Activated CD8-positive, alpha-beta T cell treated with anti-CD3 and anti-CD28 coated beads, Interleukin-2, amount 10 ng/mL, durations not matched to agents 7 days and 5 days (primary cell): ENCODE data around the gene CAPN2. TPM values are rescaled to one million over a fixed set of nuclear protein-coding genes. Genes with fewer than 3 reads are reported as not detected.

Source experiments
- ATAC-seq: fragments of 150-1000 bp; cut with Tn5 transposase; one replicate; pipeline ENCODE4 v1.10.0; 2021; ENCODE audit warnings: moderate library complexity
- CTCF ChIA-PET: fragments of 350-600 bp; sonication (Branson Sonifier 250); formaldehyde crosslinking; loops from one replicate; lab custom pipeline; 2021; ENCODE audit warnings: antibody characterized with exemption; lab: Charles Lee
- POLR2A ChIA-PET: fragments of 350-600 bp; sonication (Branson Sonifier 250); formaldehyde crosslinking; loops from one replicate; lab custom pipeline; 2021; ENCODE audit warnings: antibody characterized with exemption; lab: Charles Lee
- DNase-seq: peaks from one replicate; pipeline ENCODE4 v3.0.0-alpha.2; 2020
- H3K27ac Mint-ChIP-seq: one replicate; pipeline ENCODE4 v1.8.0; 2021; ENCODE audit warnings: mild to moderate bottlenecking, mixed read lengths
- H3K27me3 Mint-ChIP-seq: one replicate; pipeline ENCODE4 v1.8.0; 2021; ENCODE audit warnings: low read depth, mixed read lengths
- H3K36me3 Mint-ChIP-seq: one replicate; pipeline ENCODE4 v1.8.0; 2021; ENCODE audit warnings: low read depth, mixed read lengths
- H3K4me1 Mint-ChIP-seq: one replicate; pipeline ENCODE4 v1.8.0; 2021; ENCODE audit warnings: low read depth, mixed read lengths
- H3K4me3 Mint-ChIP-seq: one replicate; pipeline ENCODE4 v1.8.0; 2021; ENCODE audit warnings: mild to moderate bottlenecking, mixed read lengths
- H3K9me3 Mint-ChIP-seq: one replicate; pipeline ENCODE4 v1.8.0; 2022; ENCODE audit warnings: mixed read lengths; ENCODE audit not compliant: insufficient read depth
- total RNA-seq, 2 experiments: library from RNA; stranded (reverse); gene quantifications; one replicate each; pipeline ENCODE4 v1.2.3, GENCODE V29; 2021

CAPN2 gene
- total RNA-seq, 2 experiments from 2014 or later = 176 to 178 TPM

GRCh38 chr1:223780949-223781348 lies 68.6 kb downstream of the CAPN2 start:
- POLR2A ChIA-PET = no interaction called here
- CTCF ChIA-PET = interaction anchor here (0.5 to 2.2 kb wide), 8 partner anchors 11 to 1254 kb away, joined by 3 to 11 read pairs (median 4); no protein-coding TSS in a partner anchor
- DNase-seq = no peak
- Mint-ChIP-seq H3K4me1 (peaks cover 16% of the 10 kb centered on the region), H3K27me3 (no peaks in the 10 kb centered on the region), H3K4me3 (no peak overlapping the region), H3K27ac (peak overlapping the region; percentile 45), H3K36me3 (peaks cover 35% of the 10 kb centered on the region), H3K9me3 (no peaks in the 10 kb centered on the region)
- ATAC-seq = peak; percentile 27

- H3K4me1 Mint-ChIP-seq = peaks cover 6% of the 10 kb centered on the region
- H3K4me3 Mint-ChIP-seq = no peak overlapping the region
- ChIA-PET POLR2A (no interaction called here), CTCF (interaction anchor here (0.7 to 1.0 kb wide), 2 partner anchors 11 to 85 kb away, joined by 3 read pairs; no protein-coding TSS in a partner anchor)
- H3K27ac Mint-ChIP-seq = no peak overlapping the region
- no peak for DNase-seq
- ATAC-seq = no peak
- H3K27me3 Mint-ChIP-seq = no peaks in the 10 kb centered on the region
- peaks cover 20% of the 10 kb centered on the region for H3K36me3 Mint-ChIP-seq
- H3K9me3 Mint-ChIP-seq = no peaks in the 10 kb centered on the region
These were observed 71.3 kb downstream of the CAPN2 start for GRCh38 chr1:223783676-223784075.

DNA sequence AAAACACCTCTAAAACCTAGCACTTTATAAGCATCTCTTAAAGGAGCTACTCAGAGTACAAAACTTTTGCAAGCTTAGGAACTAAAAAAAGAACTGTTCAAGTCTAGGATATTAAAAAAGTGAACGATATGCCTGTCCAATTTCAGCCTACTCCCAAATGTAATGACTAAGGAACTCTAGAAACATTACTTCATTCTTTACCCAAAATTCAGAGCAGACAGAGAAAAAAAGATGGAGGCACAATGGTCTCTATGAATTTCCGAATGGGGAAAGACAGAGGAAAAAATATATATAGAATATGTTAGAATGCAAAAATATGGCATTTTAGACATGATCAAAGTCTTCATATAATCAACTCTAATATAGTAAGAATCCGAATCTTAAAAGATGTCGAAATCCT lies 72.2 kb downstream of the CAPN2 start:
- no peaks in the 10 kb centered on the region for H3K27me3 Mint-ChIP-seq
- ATAC-seq (no peak), DNase-seq (no peak)
- no peak overlapping the region for H3K27ac Mint-ChIP-seq
- H3K9me3 Mint-ChIP-seq = no peaks in the 10 kb centered on the region
- POLR2A ChIA-PET = no interaction called here
- H3K4me1 Mint-ChIP-seq = peaks cover 6% of the 10 kb centered on the region
- CTCF ChIA-PET = interaction anchor here (1.0 to 1.2 kb wide), 3 partner anchors 20 to 86 kb away, joined by 3 read pairs; no protein-coding TSS in a partner anchor
- no peak overlapping the region for H3K4me3 Mint-ChIP-seq
- peaks cover 15% of the 10 kb centered on the region for H3K36me3 Mint-ChIP-seq

DNA sequence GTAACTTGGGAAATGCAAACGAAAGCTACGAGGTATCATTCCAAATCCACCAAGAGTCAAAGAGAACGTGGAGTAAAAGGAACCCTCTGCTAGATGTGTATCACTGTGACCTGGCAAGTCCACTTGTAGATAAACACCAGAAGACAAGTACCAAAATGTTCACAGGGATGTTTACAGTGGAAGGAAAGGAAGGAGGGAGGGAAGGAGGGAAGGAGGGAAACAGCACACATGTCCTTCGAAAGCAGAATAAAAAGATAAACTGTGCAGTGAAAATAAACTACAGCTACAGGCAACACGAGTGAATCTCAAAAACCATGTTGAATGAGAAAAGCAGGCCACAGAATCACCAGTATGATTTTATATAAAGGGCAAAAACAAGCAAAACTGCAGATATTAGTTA lies 73.5 kb downstream of the CAPN2 start:
- DNase-seq (no peak), ATAC-seq (no peak)
- ChIA-PET CTCF (interaction anchor here (1.2 kb wide), 1 partner anchor 37 kb away, joined by 3 read pairs; no protein-coding TSS in a partner anchor), POLR2A (no interaction called here)
- no peak overlapping the region for H3K27ac Mint-ChIP-seq
- H3K9me3 Mint-ChIP-seq = no peaks in the 10 kb centered on the region
- H3K4me1 Mint-ChIP-seq = peaks cover 3% of the 10 kb centered on the region
- no peaks in the 10 kb centered on the region for H3K27me3 Mint-ChIP-seq
- no peak overlapping the region for H3K4me3 Mint-ChIP-seq
- peaks cover 14% of the 10 kb centered on the region for H3K36me3 Mint-ChIP-seq

- Mint-ChIP-seq H3K4me1 (peaks cover 3% of the 10 kb centered on the region), H3K27me3 (no peaks in the 10 kb centered on the region), H3K27ac (no peak overlapping the region), H3K36me3 (peaks cover 17% of the 10 kb centered on the region), H3K4me3 (no peak overlapping the region), H3K9me3 (no peaks in the 10 kb centered on the region)
- ChIA-PET CTCF (no interaction called here), POLR2A (no interaction called here)
- ATAC-seq (no peak), DNase-seq (no peak)
These were observed 76.5 kb downstream of the CAPN2 start for GRCh38 chr1:223788746-223789415.

- no peak for DNase-seq
- H3K27me3 Mint-ChIP-seq = no peaks in the 10 kb centered on the region
- CTCF ChIA-PET = interaction anchor here (1.5 kb wide), 1 partner anchor 12 kb away, joined by 3 read pairs; no protein-coding TSS in a partner anchor
- H3K9me3 Mint-ChIP-seq = no peaks in the 10 kb centered on the region
- ATAC-seq = no peak
- H3K36me3 Mint-ChIP-seq = peaks cover 20% of the 10 kb centered on the region
- H3K27ac Mint-ChIP-seq = no peak overlapping the region
- H3K4me1 Mint-ChIP-seq = peaks cover 3% of the 10 kb centered on the region
- H3K4me3 Mint-ChIP-seq = no peak overlapping the region
- POLR2A ChIA-PET = no interaction called here
These were observed 79.7 kb downstream of the CAPN2 start for GRCh38 chr1:223792046-223792445.

GRCh38 chr1:223793716-223794115 lies 81.4 kb downstream of the CAPN2 start:
- ChIA-PET CTCF (no interaction called here), POLR2A (no interaction called here)
- H3K9me3 Mint-ChIP-seq = no peaks in the 10 kb centered on the region
- peaks cover 24% of the 10 kb centered on the region for H3K36me3 Mint-ChIP-seq
- no peak overlapping the region for H3K4me3 Mint-ChIP-seq
- DNase-seq (no peak), ATAC-seq (no peak)
- H3K27me3 Mint-ChIP-seq = no peaks in the 10 kb centered on the region
- no peak overlapping the region for H3K27ac Mint-ChIP-seq
- H3K4me1 Mint-ChIP-seq = peaks cover 3% of the 10 kb centered on the region

- ATAC-seq (no peak), DNase-seq (no peak)
- H3K9me3 Mint-ChIP-seq = no peaks in the 10 kb centered on the region
- no peak overlapping the region for H3K4me3 Mint-ChIP-seq
- ChIA-PET CTCF (interaction anchor here (0.8 kb wide), 1 partner anchor 10 kb away, joined by 3 read pairs; no protein-coding TSS in a partner anchor), POLR2A (no interaction called here)
- peaks cover 3% of the 10 kb centered on the region for H3K4me1 Mint-ChIP-seq
- no peak overlapping the region for H3K27ac Mint-ChIP-seq
- H3K36me3 Mint-ChIP-seq = peaks cover 26% of the 10 kb centered on the region
- H3K27me3 Mint-ChIP-seq = no peaks in the 10 kb centered on the region
These were observed 82.0 kb downstream of the CAPN2 start for GRCh38 chr1:223794136-223794880.

DNA sequence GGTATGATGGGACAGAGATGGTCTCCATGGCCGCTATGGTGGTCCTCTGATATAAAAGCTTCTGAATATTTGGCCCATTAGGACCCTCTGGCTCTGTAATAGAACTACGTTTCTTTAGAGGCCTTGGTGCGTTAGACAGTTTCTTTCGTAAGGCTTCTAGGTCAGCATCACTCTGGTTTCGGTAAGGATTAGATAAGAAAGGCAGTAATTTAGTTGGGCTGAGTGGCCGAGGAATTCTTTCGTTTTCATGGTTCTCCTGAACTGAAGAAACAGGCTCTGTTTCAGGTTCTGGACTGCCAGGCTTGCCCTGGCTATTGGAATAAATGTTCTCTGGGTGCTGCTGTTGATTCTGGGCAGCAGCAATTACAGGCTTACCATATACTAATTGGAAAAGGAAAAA lies 83.9 kb downstream of the CAPN2 start:
- H3K9me3 Mint-ChIP-seq = no peaks in the 10 kb centered on the region
- H3K4me1 Mint-ChIP-seq = peaks cover 3% of the 10 kb centered on the region
- no peak for ATAC-seq
- POLR2A ChIA-PET = no interaction called here
- no peaks in the 10 kb centered on the region for H3K27me3 Mint-ChIP-seq
- H3K4me3 Mint-ChIP-seq = no peak overlapping the region
- H3K27ac Mint-ChIP-seq = no peak overlapping the region
- peaks cover 34% of the 10 kb centered on the region for H3K36me3 Mint-ChIP-seq
- CTCF ChIA-PET = interaction anchor here (1.0 kb wide), 1 partner anchor 8 kb away, joined by 3 read pairs; no protein-coding TSS in a partner anchor
- DNase-seq = no peak

GRCh38 chr1:223802032-223802431 lies 89.7 kb downstream of the CAPN2 start:
- H3K27me3 Mint-ChIP-seq = no peaks in the 10 kb centered on the region
- ATAC-seq (no peak), DNase-seq (no peak)
- H3K27ac Mint-ChIP-seq = no peak overlapping the region
- H3K36me3 Mint-ChIP-seq = peaks cover 51% of the 10 kb centered on the region
- no peaks in the 10 kb centered on the region for H3K4me1 Mint-ChIP-seq
- ChIA-PET CTCF (interaction anchor here (1.2 kb wide), 1 partner anchor 52 kb away, joined by 3 read pairs; no protein-coding TSS in a partner anchor), POLR2A (no interaction called here)
- no peaks in the 10 kb centered on the region for H3K9me3 Mint-ChIP-seq
- H3K4me3 Mint-ChIP-seq = no peak overlapping the region

DNA sequence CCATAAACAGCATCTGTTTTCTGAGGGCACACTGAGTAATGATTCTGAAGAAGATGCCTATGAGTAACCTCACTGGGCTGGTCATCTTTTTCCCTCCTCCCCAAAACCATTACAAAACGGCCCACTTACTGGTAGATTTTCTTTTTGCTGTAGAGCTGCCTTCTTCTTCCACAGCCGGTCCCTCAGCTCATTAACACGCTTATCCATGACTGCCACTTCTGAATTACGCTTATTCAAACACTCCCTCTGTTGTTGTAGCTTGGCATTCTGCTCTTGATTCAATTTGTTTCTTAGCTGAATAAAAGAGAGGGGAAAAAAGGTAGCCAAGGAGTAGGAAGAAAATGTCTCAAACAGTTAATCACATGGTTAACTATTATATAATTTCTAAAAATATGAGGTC lies 90.3 kb downstream of the CAPN2 start:
- ATAC-seq (no peak), DNase-seq (no peak)
- ChIA-PET CTCF (interaction anchor here (1.2 to 1.6 kb wide), 2 partner anchors 10 to 53 kb away, joined by 3 to 4 read pairs; no protein-coding TSS in a partner anchor), POLR2A (interaction anchor here (0.6 kb wide), 1 partner anchor 1817 kb away, joined by 3 read pairs; no protein-coding TSS in a partner anchor)
- Mint-ChIP-seq H3K27ac (no peak overlapping the region), H3K9me3 (no peaks in the 10 kb centered on the region), H3K4me3 (no peak overlapping the region), H3K4me1 (no peaks in the 10 kb centered on the region), H3K27me3 (no peaks in the 10 kb centered on the region), H3K36me3 (peaks cover 54% of the 10 kb centered on the region)
